GM18520 (cell line): Measurements from ENCODE around the gene ARPC2.
A peak's percentile ranks its signal among the peaks of the same experiment; 100 is the strongest.

Experiments used
- ATAC-seq: cut with Tn5 transposase; IDR thresholded peaks from one replicate; pipeline ENCODE4 v1.9.1; 2021; ENCODE audit not compliant: unreplicated experiment

Gene ARPC2

DNA sequence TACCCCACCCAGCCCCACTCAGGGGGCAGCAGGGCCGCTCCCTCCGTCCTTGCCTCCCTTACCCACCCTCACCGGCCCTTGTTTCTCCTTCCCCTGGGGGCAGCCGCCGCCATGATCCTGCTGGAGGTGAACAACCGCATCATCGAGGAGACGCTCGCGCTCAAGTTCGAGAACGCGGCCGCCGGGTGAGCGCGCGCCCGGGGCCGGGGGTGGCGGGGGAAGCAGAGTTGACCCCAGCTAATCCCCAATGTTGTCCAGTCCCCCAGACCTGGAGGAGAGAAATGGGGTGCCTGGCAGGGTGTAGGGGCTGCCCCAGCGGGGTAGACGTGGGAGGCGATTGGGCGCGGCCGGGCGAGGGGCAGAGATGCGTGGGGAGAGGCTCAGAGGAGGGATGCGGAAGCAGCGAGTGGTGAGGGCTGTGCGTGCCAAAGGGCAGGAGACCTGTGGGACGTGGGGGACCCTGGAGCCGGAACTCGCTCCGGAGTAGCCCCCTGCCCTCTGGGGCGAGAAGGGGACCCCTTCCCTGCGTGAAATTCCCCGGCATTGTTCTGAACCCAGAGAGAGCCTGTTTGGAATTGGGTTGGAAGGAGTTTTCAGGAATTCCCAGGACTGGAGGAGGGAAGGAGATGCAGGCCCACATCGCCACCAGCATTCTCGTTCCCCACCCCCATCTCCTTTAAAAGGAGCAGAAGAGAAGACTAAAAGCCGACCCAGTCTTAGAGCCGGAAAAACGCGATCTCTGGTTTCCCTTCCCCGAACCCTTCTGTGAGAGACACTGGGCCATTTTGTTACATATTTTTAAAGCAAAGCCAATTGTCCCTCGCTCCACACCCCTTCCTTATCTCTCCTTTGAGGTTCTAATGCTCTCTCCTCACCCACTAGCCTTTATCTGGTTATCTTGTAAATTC lies 625 bp downstream of the ARPC2 start:
- ATAC-seq, result no peak

DNA sequence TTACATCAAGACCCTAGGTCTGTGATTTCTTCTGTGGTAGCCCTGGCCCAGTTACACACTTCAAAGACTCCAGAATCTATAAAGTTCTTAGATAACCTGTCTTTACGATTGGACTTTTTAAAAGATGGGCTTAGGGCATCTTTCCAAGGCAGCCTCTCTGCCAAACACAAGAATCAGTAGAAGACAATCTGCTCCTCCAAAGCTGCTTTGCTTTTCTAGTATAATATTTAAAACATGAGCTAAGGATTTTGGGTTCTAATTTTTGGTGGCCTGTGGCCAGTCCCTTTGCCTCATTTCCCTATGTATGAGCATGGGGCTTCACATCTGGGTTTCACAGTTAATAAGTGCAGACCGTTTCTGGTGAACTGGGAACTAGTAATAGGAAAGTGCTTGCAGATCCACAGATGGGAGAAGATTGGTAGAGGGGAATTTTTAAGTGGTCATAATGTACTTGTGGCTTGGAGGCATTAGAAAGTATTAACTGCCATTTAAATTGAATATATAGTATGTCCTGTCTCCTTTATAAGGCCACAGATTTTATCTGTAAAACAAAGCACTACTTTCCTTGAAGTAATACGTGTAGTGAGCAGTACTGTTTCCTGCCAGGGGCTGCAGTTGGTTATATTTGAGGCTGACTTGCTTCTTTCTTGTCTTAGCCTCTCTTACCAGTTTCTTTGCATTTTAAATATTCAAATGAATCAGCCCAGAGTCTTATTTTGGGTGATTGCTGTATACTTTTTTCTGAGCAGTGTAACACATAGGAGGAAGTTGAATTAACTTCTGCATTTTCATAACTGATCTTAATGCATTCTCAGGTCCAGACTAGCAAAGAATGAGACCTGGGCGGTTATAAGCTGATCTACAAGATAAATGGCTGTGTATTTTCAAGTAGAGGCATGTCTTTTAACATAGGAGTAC lies 1.5 kb downstream of the ARPC2 start:
- peak; percentile 45 for ATAC-seq

DNA sequence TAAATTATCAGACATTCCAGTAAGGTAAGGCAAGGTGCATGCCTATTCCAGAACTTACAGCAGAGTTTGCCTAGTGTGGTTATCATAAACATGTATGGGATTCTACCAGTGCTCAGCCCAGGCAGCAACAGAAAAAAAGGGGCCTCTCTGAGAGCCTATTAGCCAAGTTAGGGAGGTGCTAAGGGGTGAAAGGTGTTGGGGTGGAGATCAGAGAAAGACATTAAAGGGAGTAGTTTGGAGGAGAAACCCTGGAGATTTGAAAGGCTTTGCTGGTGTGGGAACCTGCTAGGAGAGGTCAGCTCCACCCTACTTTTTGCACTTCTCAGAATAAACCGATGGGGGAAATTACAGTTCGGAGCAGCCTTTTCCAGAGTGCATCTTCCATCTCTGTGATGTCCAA lies 2.9 kb downstream of the ARPC2 start:
- no peak for ATAC-seq

DNA sequence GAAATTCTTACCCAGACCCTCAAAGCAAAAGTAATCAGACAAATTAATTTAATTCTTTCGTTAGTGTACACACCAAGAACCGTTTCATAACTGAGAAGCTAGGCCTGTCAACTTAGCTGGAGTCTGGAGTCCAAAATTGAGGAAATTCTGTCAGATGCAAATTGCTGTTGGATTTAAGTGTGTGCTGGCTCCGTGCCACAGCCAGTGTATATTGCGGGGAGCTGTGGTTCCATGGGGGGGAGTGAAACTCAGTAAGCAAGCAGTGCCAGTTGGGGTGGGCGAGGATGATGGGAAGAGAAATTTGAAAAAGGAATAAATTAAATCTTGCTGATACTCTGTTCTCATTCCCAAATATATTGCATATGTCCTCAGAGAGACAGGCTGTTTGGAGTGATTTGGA lies 4.0 kb downstream of the ARPC2 start:
- ATAC-seq, result no peak

DNA sequence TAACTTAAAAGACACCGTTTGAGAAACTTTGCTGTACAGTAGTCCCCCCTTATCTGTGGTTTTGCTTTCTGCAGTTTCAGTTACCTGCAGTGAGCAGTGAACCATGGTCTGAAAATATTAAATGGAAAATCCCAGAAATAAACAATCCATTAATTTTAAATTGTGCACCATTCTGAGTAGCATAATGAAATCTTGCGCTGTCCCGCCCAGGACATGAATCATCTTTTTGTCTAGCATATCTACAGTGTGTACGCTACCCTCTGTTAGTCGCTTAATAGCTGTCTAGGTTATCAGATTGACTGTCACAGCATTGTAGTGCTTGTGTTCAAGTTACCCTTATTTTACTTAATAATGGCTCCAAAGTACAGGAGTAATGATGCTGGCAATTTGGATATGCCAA lies 6.1 kb downstream of the ARPC2 start:
- ATAC-seq, result no peak

DNA sequence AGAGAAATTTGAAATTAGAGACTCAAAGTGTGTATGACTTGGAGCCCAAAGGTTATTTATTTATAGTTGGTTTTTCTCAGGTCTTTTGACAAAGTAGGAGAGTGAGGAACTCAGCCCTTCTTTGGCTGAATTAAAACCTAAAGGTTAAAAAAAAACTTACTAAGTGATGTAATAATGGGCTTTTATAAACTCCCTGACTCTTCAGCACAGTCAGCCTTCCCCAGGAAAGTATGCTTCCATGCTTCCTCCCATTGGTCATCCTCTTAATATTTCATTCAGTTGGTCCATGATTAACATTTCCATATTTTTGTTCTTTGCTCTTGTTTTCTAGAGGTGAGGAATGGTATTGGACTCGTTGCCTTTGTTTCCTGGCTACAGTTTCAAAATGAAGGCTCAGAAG lies 7.2 kb downstream of the ARPC2 start:
- ATAC-seq, result no peak

DNA sequence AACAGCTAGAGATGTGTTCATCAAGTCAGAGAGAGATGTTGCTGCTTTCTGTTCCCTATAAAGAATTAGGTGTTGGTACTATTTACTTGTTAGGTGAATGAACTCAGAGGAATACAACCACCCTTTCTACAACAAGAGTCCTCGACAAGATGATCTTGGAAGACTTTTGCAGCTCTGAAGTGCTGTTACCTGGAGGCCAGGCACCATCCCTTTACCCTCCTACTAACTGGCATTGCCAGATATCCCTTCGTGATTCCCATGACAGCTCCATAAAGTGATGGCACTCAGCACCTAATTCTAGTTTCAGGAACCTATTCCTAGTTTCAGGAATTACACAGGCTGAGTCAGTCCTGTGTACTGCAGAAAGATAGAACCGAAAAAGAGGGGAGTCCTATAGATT lies 9.9 kb downstream of the ARPC2 start:
- ATAC-seq, result no peak

DNA sequence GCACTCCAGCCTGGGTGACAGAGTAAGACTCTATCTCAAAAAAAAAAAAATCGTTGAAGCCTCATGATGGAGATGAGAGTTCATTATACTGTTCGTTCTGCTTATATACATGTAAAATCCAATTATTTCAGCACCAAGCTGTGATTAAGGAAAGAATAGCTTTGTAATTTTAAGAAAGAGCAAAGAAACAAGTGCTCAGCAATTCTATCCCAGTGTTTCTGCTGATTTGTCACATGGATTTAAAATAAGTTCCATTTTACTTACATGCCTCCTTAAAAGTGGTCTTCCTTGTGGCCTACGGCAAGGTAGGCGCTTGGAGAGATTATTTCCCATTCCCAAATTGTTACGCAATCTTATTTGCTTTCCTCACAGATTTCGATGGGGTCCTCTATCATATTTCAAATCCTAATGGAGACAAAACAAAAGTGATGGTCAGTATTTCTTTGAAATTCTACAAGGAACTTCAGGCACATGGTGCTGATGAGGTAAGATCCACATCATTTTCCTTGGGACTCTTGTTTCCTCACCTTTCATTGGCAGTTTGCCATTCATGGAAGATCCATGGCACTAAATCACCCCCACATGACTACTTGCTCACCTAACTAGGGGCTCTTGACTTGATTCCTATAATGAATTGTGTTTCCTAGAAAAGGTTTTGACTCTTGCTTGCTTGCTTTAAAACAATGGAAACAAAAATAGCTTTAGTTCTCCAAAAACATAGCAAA lies 11.5 kb downstream of the ARPC2 start:
- ATAC-seq, result no peak

DNA sequence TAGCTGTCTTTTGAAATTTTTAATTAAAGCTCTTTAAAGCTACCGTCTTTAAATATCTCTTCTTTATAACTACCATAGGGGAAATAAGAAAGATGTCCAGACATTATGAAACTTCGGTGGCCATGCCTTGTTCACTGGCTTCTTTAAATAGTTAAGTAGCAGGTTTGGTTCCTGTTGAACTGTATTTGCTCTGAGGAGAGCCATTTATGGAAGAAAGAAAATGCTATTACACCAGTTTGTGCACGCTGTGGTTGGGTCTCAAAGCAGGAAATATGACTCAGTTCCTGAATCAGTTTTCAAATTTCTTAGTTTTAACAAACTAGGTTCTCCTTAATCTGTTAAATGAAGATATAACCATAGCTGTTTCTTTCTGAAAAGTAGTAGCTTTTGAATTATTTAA lies 12.2 kb downstream of the ARPC2 start:
- ATAC-seq, result peak; percentile 71

DNA sequence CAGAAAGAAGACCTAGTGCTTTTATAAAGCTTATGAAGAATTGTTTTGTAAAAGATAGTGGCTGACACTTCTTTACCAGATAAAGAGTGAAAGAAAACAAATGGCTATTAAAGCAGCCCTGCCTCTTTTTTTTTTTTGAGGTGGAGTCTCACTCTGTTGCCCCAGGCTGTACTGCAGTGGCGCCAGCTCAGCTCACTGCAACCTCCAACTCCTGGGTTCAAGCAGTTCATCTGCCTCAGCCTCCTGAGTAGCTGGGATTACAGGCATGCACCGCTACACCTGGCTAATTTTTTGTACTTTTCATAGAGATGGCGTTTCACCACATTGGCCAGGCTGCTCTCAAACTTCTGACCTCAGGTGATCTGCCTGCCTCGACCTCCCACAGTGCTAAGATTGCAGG lies 12.9 kb downstream of the ARPC2 start:
- ATAC-seq, result no peak

DNA sequence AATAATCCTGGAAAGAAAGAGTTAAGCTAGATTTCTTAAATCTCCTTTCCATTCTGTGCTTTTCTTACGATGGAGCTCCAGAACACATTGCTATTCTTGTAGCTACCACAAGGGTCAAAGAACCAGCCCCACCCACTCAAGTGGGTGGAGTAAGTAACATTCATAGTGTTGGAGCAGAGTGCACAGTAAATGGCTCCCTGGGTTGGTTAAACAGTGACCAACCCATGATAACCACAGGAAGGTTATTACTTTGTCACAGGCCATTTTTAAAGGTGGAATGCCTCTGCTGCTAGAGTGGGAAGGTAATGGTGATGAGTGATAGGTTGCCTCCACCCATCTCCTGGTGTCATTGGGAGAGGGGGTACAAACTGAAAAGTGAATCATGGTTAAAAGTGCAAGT lies 13.9 kb downstream of the ARPC2 start:
- ATAC-seq, result peak; percentile 35

DNA sequence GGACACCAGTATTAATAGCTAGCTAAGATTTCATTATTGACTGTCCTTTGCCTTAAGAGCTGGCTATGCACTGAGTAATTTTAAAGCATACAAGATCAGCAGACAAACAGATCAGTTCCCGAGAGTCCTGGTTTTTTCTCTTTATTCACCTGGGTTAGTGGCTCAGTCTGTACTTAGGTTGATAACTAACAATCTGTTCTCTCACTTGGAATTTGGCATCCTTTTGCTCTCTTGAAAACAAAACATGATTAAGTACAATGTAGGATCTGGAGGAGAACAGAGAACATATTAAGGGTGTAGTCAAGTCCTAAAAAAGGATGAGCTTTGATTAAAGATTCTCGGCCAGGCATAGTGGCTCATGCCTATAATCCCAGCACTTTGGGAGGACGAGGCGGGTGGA lies 16.6 kb downstream of the ARPC2 start:
- no peak for ATAC-seq

DNA sequence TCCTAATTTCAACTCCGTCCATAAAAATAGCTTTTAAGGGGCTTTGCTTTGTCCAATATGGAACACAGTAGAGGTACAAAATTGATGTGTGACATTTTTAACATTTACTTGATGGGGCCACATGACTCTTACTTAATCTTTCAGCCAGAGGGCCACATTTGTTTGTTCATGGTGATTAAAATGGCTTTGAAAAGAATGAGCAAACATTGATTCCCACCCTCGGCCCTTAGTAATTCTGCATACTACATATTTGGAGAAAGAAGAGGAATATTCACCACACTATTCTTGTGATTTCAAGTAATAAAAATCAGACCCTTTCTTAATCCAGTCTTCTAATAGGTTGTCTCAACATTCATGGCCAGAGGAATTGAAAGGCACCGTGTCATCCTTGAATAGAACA lies 17.5 kb downstream of the ARPC2 start:
- no peak for ATAC-seq

DNA sequence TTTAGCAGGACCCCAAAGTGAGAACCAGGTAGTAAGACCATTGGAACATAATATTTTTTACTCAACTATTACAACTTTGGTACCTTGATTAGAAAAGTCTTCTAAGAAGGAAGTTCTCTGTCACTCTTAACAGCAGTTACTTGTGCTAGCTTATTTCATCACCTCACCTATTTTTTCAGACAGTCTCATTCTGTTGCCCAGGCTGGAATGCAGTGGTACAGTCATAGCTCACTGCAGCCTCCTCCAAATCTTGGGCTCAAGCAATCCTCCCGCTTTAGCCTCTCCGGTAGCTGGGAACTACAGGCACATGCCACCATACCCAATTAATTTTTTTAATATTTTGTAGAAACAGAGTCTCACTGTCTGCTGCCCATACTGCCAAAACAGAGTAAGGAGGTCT lies 18.0 kb downstream of the ARPC2 start:
- no peak for ATAC-seq

DNA sequence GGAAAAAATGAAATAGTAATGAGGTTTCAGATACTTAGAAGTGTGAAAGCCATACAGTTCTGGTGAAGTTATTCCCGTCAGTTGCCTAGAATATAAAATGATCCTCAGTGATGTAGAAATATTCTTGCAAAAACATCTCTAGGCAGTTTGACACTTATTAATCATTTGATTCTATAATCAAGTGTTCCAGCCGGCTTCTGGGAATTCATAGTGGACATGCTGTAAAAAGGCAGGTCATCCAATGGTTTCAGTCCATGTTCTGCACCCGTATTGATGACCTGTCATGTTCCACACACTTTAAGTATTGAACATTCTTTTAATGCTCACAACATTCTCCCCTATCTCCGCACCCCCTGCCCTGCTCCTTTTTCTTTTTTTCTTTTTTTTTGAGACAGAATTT lies 19.8 kb downstream of the ARPC2 start:
- ATAC-seq, result no peak

DNA sequence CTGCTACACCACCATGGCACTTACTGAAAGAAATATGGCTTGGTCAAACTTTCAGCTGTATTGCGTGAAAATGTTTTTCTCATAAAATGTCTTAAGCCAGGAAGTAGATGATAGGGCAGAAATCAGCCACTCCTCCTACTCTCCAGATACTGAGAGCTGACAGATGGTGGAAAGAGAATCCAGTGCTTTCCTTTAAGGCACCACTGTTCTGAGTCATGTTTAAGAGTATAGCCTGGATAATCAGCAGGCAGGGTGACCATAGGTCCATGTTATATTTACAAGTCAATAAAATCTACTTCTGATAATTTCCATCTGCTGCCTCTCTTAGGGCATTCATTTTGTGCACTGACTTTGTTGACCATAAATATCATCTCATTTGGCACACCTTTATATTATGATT lies 21.9 kb downstream of the ARPC2 start:
- no peak for ATAC-seq

DNA sequence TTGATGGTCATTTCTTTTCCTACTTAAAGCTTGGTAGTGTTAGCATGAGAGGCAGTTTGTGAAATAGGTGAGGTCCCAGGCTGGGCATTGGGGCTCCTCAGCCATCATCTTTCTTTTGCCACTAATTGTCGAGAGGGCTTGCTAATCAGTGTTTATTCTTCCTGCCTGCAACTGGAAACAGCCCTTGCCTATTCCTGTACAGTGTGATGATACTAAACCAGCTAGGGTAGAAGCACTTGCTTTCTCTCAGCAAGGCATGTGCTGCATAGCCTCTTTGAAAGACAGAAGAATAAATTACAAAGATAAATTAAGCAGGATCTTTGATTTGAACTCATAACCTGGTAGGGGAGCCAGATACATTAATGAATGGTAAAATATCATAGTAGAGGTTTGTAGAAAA lies 27.2 kb downstream of the ARPC2 start:
- no peak for ATAC-seq

DNA sequence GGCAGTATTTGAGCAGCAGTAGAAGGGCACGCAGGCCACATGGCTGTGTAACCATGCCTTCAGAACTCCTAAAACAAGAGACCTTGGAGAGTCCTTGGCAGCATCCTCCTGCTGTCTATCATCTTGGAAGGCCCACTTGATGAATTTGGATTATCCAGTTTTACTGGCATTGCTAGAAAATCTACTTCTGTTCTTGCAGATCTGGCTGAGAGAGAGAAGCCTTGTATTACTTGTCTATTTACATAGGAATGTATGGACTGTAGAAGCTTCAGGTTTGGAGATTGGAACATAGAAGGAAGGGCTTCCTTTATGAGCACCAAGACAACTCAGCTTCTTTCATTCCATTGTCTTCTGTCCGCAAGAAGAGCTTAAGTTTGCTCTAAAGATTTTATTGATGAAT lies 27.7 kb downstream of the ARPC2 start:
- no peak for ATAC-seq

DNA sequence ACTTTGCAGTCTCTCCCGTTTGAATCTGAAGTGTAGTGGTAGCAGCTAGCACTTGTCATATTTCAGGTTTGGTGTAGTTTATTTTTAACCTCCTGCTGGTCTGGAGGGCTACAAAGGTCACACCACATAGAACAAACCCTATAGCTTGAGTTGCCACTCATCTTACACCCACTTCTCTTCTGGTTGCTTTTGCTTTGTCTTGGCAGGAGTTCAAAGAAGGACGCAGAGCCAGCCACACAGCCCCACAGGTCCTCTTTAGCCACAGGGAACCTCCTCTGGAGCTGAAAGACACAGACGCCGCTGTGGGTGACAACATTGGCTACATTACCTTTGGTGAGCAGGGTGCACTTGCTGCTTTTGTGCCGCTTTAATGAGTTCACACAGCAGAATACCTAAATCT lies 28.2 kb downstream of the ARPC2 start:
- no peak for ATAC-seq

DNA sequence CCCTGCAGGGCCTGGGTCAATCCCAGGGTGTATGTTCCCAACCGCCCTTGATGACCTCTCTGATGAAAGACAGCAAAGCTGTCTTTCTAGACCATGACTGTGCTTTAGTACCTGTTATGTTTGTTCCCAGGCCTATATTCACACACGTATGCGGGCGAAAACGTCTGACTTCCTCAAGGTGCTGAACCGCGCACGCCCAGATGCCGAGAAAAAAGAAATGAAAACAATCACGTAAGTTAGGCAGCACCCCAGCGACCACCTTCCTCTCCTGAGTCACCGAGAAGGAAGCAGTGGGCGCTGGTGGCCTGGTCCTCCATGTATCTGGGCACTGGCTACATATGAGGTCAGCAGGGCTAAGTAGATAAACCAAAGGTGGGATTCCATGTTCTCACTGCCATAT lies 32.7 kb downstream of the ARPC2 start:
- no peak for ATAC-seq

DNA sequence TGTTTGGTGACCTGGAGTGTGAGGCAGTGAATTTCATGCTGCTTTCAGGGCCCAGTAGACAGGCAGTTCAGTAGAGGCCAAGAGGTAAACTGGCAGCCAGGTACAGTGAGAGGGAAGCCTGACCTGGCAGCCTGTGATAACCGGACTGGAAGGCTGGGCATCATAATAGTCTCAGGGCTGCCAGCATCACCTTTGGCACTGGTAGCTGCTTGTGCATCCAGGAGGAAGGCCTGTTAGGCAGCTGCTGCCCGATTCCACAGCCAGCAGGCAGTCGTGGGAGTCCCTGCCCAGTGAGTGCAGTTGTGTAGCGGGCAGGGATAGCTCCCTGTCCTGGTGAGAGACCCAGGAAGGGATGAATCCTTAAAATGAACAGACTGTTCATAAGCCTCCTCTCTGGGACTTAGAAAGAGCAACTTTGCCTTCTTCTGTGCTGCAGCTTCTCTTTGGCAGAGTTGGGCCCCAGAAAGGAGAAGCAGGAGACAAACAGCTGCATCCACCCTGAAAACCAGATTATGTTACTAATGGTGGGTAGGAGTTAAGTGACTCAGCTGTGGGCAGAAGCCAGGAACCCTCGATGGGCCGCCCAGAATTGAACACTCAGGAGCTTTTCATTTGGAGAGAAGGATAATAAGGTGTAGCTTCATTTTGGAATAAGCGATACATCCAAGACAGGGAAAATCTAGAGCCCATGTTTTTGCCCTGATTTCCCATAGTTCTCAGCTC lies 35.7 kb downstream of the ARPC2 start:
- no peak for ATAC-seq
